OCI-LY3 (cell line): ENCODE results near the gene OARD1.

Source experiments
- CTCF ChIP-seq: fragments of 200-600, 300-600 bp; sonication (generic); IDR thresholded peaks from 2 replicates; pipeline ENCODE4 v1.5.1; 2014; ENCODE audit warnings: antibody characterized with exemption, low read length, low read depth
- EZH2phosphoT487 ChIP-seq: fragments of 200-600 bp; shearing (Covaris generic); IDR thresholded peaks from 2 replicates; pipeline ENCODE4 v1.6.1; 2018; ENCODE audit warnings: antibody characterized with exemption, mixed run types, low read depth

- TF ChIP-seq CTCF (no peak), EZH2phosphoT487 (no peak)
These were observed 10.9 kb upstream of the OARD1 start for GRCh38 chr6:41083072-41083471.
